ENCODE data around the gene ALG9.

- TF ChIP-seq CTCF (IDR thresholded peaks at IDR 0.05): no peak
- TF ChIP-seq POLR2A (IDR thresholded peaks at IDR 0.05; ENCODE audit: low read depth): no peak
- TF ChIP-seq EP300 (IDR thresholded peaks at IDR 0.05): no peak
- TF ChIP-seq POLR2AphosphoS5 (IDR thresholded peaks at IDR 0.05): no peak
Measured at GRCh38 chr11:111838054-111838453, 33.3 kb downstream of the ALG9 start.

Data from esophagus muscularis mucosa (tissue), 4 donors.